NCI-H1930 (cell line): ENCODE measurements around the gene TMCC1.

Source experiments
- DNase-seq, 2 experiments: peaks; one replicate each; lab custom pipeline; 2025; lab: John Stamatoyannopoulos, UW

Gene TMCC1

DNA sequence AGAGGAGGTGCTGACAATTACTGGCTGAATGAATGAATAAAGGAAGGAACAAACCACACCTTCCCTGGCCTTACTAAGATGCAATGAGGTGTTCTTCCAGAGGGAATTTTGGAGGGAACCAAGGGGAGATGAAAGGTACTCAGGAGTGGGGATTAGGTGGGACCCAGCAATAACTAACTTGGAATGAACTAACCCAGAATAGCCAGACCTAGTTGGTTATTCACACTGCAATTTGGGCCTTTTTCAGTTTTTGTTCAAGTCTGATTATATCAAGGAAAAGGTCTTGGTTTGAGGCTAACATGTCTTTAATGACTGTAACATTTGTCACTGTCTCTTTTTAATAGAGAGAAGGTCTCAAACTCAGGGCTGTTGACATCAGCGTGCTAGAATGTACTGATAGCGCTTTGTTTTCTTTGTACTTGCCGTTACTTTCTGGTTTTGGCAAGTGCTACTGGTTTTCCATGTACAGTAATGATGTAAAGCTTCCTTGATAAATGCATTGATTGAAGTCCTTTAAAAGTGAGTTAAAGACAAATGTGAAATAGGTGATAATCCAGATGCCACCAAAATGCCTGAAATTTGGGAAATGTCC lies 283.8 kb downstream of the TMCC1 start:
- DNase-seq, result no peak

DNA sequence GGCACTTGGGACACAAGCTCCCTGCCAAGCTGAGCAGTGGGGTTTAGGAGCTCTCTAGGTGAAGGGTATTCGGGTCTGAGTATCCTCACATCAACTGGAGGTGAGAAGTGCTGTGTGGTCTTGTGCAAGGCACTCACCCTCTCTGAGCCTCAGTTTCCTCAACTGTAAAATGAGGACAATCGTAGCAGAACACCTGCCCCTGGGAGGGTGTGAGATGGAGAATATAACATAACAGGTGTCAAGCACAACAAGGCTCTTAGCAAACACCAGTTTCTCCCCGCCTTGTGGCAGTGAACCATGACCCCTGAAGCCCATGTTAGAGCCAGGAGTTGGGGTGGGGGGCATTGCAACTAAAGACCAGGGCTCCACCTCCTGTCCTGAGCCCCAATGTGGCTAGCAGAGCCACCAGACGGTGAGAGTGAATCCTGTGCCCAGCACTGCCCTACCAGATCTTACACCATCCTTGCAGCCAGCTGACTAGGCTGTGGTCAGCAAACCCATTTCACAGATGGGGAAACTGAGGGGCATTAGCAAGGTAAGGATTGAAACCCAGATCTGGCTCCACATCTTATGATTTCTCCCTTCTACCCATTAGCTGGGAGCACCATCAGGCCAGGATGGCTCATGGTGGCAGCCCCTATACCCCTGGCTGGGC lies 284.4 kb downstream of the TMCC1 start:
- DNase-seq, result no peak

GRCh38 chr3:129608087-129608935 lies 285.2 kb downstream of the TMCC1 start:
- DNase-seq, result peak in 1 of 2 experiments; percentile 7

DNA sequence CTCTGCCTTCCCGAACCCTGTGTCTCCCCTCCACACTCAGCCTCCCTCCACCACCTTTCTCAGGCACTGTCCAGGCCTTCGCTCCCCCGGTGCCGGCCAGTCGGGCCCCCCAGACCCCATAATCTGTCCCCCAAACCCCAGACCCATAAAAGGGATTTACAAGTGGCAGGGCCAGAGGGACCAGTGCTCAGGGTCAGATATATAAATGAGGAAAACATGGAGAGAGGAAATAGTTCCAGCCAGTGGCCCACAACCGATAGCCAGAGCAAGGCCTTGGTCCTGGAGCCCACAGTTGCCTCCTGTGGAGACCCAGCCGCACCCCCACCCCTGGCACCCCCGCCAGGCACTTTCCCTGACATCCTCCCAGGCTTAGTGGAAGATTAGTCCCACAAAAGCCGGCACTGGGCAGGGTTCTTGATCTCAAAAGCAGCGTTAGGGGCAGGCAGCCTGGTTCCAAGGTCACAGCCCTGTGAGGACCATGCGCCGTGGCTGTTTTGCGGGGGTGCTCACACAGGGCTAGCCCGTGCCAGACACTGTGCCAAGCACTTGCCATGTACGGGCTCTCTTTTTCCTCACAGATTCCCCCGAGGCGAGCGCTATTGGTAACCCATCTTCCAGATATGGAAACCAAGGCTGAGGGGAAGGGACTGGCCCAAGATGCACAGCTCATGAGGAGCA lies 286.0 kb downstream of the TMCC1 start:
- DNase-seq, result no peak

GRCh38 chr3:129606636-129607390 lies 286.7 kb downstream of the TMCC1 start, which contains the start of gene PLXND1:
Gene PLXND1 (minus strand): TSS chr3:129606676. CDS start chr3:129606639, 37 bp downstream.
- DNase-seq, result peak; percentile 24 to 54

GRCh38 chr3:129605922-129606635 lies 287.4 kb downstream of the TMCC1 start:
- no peak for DNase-seq

GRCh38 chr3:129605203-129605921 lies 288.1 kb downstream of the TMCC1 start:
- DNase-seq, result peak in 1 of 2 experiments; percentile 35

GRCh38 chr3:129604767-129605166 lies 288.7 kb downstream of the TMCC1 start:
- no peak for DNase-seq

- no peak for DNase-seq
Observed at GRCh38 chr3:129603991-129604749, 289.3 kb downstream of the TMCC1 start.

DNA sequence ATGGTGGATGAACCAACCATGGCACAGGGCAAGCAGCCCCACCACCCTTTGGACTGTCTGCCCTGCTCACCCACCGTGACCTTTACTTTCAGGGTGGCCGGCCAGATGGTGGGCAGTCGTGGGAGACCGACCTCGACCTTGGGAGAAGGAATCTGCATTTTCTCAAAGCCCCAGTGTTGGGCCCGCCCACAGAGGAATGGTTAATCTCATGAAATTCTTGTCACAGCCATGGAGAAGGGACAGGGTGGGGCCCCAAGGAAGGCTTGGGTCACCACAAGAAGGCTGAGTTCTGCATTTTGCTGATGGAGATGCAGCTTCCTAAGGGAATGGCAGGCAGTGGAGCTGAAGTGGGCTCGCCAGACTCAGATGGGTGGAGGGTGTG lies 290.0 kb downstream of the TMCC1 start:
- DNase-seq, result no peak

GRCh38 chr3:129602730-129603560 lies 290.6 kb downstream of the TMCC1 start:
- no peak for DNase-seq

GRCh38 chr3:129602309-129602708 lies 291.2 kb downstream of the TMCC1 start:
- no peak for DNase-seq

- no peak for DNase-seq
Observed at GRCh38 chr3:129601713-129602112, 291.8 kb downstream of the TMCC1 start.

DNA sequence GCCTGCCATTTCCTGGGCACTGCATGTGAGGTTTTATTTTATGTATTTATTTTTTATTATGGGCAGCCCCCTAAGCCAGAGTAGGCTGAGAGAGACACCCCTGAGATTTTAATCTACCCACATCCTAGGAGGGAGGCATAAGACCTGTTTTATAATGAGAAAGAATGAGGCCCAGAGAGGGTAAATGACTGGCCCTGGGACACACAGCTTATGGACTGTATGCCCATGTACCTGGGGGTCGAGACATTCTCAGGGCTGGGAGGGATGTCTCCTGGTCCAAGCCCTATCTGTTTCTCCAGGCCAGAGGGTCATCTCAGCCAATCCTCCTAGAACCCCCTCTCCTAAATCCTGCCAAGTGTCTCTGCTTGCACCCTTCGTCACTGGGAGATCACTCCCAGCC lies 293.2 kb downstream of the TMCC1 start:
- no peak for DNase-seq

DNA sequence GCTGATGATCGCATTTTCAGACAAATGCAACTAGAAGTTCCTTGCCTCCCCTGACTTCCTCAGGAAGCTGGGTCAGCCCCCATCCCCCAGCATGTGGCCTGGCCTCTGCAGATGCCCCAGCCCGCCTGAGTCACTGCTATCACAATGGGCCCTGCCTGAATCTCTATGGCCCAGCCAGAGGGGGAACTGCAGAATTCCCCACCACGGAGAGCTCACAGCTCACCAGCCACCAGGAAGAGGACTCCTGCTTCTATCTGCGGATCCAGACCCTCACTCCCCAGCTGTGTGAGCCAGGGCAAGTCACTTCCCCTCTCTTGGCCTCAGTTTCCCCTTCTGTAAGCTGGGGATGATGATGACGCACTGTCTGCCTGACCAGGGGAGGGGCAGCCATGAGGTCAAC lies 293.9 kb downstream of the TMCC1 start:
- DNase-seq, result no peak

DNA sequence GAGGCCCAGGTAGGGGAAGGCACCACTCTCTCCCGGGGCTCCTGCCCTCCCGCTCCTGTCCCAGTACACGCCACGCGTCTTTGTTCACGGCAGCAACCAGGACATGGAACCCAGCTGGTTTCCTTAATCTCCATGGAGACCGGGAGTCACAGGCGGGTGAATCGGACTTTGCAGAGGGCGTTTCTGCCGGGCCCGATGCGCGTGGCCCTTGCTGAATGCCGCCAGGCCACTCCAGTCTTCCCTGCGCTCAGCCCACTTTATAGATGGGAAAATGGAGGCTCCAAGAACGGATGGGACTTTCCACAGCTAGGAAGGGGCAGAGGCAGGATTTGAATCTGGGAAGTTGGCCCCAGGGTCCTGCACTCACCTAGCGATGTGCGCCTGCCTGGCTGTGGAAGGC lies 294.4 kb downstream of the TMCC1 start:
- no peak for DNase-seq

DNA sequence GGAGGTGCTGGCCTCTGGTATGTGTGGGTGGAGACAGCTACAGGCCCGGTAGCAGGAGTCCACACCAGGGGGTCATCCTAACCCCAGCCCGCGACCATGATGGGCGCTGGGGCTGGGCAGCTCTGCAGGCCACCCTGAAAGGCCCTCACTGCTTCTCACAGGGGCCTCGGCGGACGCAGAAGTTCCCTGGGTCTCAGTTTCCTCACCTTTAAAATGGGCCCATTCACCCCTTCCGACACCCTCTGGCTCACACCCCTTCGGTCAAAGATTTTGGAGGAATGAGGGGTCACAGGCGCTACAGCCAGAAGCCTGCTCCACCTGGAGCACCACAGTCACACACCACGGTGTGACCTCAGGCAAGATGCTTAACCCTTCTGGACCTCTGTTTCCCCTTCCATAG lies 295.0 kb downstream of the TMCC1 start:
- no peak for DNase-seq

GRCh38 chr3:129598000-129598381 lies 295.5 kb downstream of the TMCC1 start:
- DNase-seq, result no peak
